CD4-positive, alpha-beta T cell (primary cell): Measurements from ENCODE around the gene GNAO1. TPM values are rescaled to one million over a fixed set of nuclear protein-coding genes. Genes with fewer than 3 reads are reported as not detected.

Experiments used
- ATAC-seq: fragments of 200-7000 bp; cut with Tn5 transposase; one replicate; pipeline ENCODE4 v1.10.0; 2022; ENCODE audit warnings: mild to moderate bottlenecking; ENCODE audit not compliant: poor library complexity
- CTCF ChIA-PET: fragments of 350-600 bp; sonication (Branson Sonifier 250); formaldehyde crosslinking; loops from one replicate; lab custom pipeline; 2021; ENCODE audit warnings: antibody characterized with exemption, inconsistent platforms; lab: Charles Lee
- POLR2A ChIA-PET: fragments of 350-600 bp; sonication (Branson Sonifier 250); formaldehyde crosslinking; loops from one replicate; lab custom pipeline; 2021; ENCODE audit warnings: antibody characterized with exemption, inconsistent platforms; lab: Charles Lee
- DNase-seq, 14 experiments: peaks; one replicate each; pipeline ENCODE4 v3.0.0-alpha.2; 2013 to 2020; ENCODE audit warnings: mixed read lengths in 2 of 14
- H3K27ac ChIP-seq, 2 donors: one replicate each; pipeline versions ENCODE4 v1.5.1 to v1.7.0; 2013; ENCODE audit warnings: low read length in 2 of 2, low read depth in 1 of 2, mild to moderate bottlenecking in 1 of 2
- H3K27me3 ChIP-seq, 2 experiments: 1 replicate in 1 of 2; 2 replicates in 1 of 2; pipeline versions ENCODE4 v1.6.1 to v1.7.0; 2013; ENCODE audit warnings: low read length in 2 of 2, control low read depth in 1 of 2, mild to moderate bottlenecking in 1 of 2, moderate library complexity in 1 of 2; ENCODE audit not compliant: insufficient read depth in 2 of 2, control insufficient read depth in 1 of 2
- H3K36me3 ChIP-seq: one replicate; pipeline ENCODE4 v1.6.1; 2013; ENCODE audit warnings: low read length, control low read depth; ENCODE audit not compliant: insufficient read depth
- H3K4me1 ChIP-seq: one replicate; pipeline ENCODE4 v1.6.1; 2013; ENCODE audit warnings: low read length, control low read depth; ENCODE audit not compliant: insufficient read depth
- H3K4me3 ChIP-seq: one replicate; pipeline ENCODE4 v1.5.1; 2013; ENCODE audit warnings: mild to moderate bottlenecking, low read length, moderate library complexity
- H3K9me3 ChIP-seq, 2 experiments: 1 replicate in 1 of 2; 2 replicates in 1 of 2; pipeline versions ENCODE4 v1.6.1 to v1.7.0; 2013; ENCODE audit warnings: low read length in 2 of 2, mild to moderate bottlenecking in 2 of 2, control low read depth in 1 of 2, moderate library complexity in 1 of 2; ENCODE audit not compliant: control insufficient read depth in 1 of 2, insufficient read depth in 1 of 2
- H3K27ac Mint-ChIP-seq: one replicate; pipeline ENCODE4 v1.8.0; 2020; ENCODE audit warnings: mixed read lengths
- H3K27me3 Mint-ChIP-seq: one replicate; pipeline ENCODE4 v1.8.0; 2021; ENCODE audit warnings: mixed read lengths
- H3K36me3 Mint-ChIP-seq: one replicate; pipeline ENCODE4 v1.8.0; 2021; ENCODE audit warnings: low read depth, mixed read lengths
- H3K4me1 Mint-ChIP-seq: one replicate; pipeline ENCODE4 v1.8.0; 2021; ENCODE audit warnings: low read depth, mixed read lengths
- H3K4me3 Mint-ChIP-seq: one replicate; pipeline ENCODE4 v1.8.0; 2020; ENCODE audit warnings: mild to moderate bottlenecking, mixed read lengths
- H3K9me3 Mint-ChIP-seq: one replicate; pipeline ENCODE4 v1.8.0; 2020; ENCODE audit warnings: mixed read lengths
- intact Hi-C, 2 experiments: fragments of 100-400 bp; cut with DNase I in 1 of 2; cut with micrococcal nuclease in 1 of 2; formaldehyde crosslinking; loops; one replicate each; pipeline versions ENCODE4 v1.15.1 to v1.9.0; 2023 to 2025; cut with DNase I, micrococcal nuclease
- total RNA-seq, 174 experiments: library from RNA in 2 of 174; stranded (reverse) in 2 of 174; gene quantifications; one replicate each; pipeline ENCODE4 v1.2.3 and lab custom pipeline; 2021 to 2026
- TF ChIP-seq, protein P1 (sequence below): fragments of 200-600 bp; IDR thresholded peaks from one replicate; pipeline ENCODE4 v1.8.0; 2022; ENCODE audit warnings: antibody characterized with exemption, mild to moderate bottlenecking

GNAO1 gene
- total RNA-seq, 2 experiments from 2014 or later: 7.3 to 7.9 TPM

DNA sequence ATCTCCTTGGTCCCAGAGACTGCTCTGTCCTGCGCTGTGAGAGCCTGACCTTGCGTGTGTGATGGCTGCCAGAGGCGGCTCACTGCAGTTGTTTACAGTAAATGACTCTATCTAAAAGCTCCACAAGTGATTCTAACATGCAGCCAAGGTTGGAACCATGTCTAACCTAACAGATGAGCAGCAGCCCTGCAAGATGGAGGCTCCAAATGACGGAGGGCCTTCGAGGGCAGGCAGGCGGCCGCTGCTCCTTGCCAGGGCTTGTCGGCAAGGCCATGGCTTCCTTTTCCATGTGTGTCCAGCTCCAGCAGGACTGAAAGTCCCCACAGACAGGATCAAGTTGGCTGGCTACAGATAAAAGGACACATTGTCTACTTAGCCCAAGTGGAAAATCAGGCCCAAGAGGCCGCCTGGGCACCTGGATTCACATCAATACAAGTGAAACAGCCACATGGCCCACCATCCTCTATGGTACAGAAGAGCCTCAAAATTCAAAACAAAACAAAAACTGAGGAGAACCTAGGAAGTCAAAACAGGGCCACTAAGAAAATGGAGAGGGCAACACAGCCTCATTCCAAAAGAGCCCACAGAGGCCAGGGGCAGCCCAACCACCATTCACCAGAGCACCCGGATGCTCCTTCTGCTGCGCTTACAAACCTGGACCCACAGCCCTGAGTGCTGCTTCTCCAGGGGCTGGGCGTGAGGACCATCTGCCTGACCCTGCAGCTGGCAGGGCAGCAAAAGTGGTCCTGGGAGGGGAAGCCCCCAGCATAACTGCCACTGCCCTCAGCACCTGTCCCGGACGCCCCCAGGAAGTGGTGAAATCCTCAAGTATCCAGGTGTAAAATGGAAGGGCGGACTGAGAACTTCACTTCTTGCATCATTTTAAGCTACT, 169.1 kb downstream of the GNAO1 start:
- peak in 1 of 14 experiments; percentile 6 for DNase-seq
- Mint-ChIP-seq H3K4me1 (peaks cover 31% of the 10 kb centered on the region), H3K27ac (peak overlapping the region; percentile 83), H3K9me3 (no peaks in the 10 kb centered on the region), H3K36me3 (peaks cover 50% of the 10 kb centered on the region), H3K4me3 (no peak overlapping the region), H3K27me3 (no peaks in the 10 kb centered on the region)
- ChIA-PET POLR2A (interaction anchor here (0.6 kb wide), 1 partner anchor 363 kb away, joined by 3 read pairs; no protein-coding TSS in a partner anchor), CTCF (no interaction called here)
- intact Hi-C loops: no loop called here
- no peak for ATAC-seq
- Histone ChIP-seq H3K4me1 (peaks cover 13% of the 10 kb centered on the region), H3K4me3 (no peak overlapping the region), H3K27me3 (no peaks in the 10 kb centered on the region), H3K36me3 (peaks cover 32% of the 10 kb centered on the region), H3K27ac (peak overlapping the region in 1 of 2 donors; percentile 7), H3K9me3 (no peaks in the 10 kb centered on the region)
- TF ChIP-seq, protein P1, sequence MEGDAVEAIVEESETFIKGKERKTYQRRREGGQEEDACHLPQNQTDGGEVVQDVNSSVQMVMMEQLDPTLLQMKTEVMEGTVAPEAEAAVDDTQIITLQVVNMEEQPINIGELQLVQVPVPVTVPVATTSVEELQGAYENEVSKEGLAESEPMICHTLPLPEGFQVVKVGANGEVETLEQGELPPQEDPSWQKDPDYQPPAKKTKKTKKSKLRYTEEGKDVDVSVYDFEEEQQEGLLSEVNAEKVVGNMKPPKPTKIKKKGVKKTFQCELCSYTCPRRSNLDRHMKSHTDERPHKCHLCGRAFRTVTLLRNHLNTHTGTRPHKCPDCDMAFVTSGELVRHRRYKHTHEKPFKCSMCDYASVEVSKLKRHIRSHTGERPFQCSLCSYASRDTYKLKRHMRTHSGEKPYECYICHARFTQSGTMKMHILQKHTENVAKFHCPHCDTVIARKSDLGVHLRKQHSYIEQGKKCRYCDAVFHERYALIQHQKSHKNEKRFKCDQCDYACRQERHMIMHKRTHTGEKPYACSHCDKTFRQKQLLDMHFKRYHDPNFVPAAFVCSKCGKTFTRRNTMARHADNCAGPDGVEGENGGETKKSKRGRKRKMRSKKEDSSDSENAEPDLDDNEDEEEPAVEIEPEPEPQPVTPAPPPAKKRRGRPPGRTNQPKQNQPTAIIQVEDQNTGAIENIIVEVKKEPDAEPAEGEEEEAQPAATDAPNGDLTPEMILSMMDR: no peak

DNA sequence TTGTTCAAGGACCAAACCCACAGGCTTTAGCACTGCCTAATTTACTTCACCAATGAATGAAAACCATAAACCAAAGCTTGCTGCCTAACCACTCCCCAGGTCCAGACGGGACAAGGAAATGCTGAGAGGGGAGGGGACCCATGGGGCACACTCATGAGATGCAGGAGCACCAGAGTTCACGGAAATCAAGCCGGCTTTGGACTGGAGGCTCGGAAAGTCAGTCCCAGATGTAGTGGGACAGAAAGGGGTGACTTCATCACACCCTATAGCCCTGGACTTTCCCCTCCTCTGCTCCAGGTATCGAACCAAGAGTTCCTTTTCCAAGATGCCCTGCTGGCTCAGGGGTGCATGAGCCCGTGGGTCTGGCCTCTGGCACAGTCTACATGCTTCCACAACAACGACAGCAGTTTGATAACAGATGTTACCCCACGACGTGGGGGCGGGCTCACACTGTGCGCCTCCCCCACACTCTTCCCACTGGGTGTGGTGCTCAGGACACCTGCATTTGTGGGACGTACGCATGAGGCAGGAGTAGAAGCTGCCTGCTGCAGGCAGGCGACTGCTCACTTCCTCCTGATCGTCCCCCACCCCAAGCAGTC, 170.9 kb downstream of the GNAO1 start:
- H3K27ac Mint-ChIP-seq: no peak overlapping the region
- peaks cover 17% of the 10 kb centered on the region for H3K4me1 Mint-ChIP-seq
- peaks cover 45% of the 10 kb centered on the region for H3K36me3 ChIP-seq
- no peaks in the 10 kb centered on the region for H3K9me3 Mint-ChIP-seq
- no peak overlapping the region for H3K4me3 Mint-ChIP-seq
- no peak overlapping the region for H3K27ac ChIP-seq
- ATAC-seq (no peak), DNase-seq (no peak)
- H3K9me3 ChIP-seq: no peaks in the 10 kb centered on the region
- H3K36me3 Mint-ChIP-seq: peaks cover 64% of the 10 kb centered on the region
- ChIA-PET POLR2A (interaction anchor here (1.4 kb wide), 1 partner anchor 9 kb away, joined by 3 read pairs; no protein-coding TSS in a partner anchor), CTCF (no interaction called here)
- no peak overlapping the region for H3K4me3 ChIP-seq
- peaks cover 6% of the 10 kb centered on the region for H3K4me1 ChIP-seq
- no peaks in the 10 kb centered on the region for H3K27me3 ChIP-seq
- TF ChIP-seq, protein P1: no peak
- no peaks in the 10 kb centered on the region for H3K27me3 Mint-ChIP-seq
- intact Hi-C loops: no loop called here

DNA sequence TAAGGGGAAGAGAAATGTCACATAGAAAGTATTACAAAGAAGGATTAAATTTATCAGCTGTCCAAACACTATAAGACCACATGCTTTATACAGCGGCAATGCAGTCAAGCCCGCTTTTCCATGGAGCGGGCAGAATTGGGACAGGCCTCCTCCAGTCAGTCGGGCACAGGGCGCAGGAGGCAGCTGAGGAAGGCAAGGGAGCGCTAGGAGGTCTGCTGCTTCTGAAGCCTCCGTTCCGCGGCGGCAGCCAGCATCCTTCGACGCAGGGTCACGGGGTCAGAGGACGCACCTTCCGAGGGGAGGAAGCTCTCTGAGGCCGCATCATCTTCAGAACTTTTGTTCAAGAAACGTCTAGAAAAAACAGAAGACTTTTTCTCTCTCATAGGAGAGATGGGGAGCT, 171.4 kb downstream of the GNAO1 start:
- no peaks in the 10 kb centered on the region for H3K27me3 ChIP-seq
- no peak overlapping the region for H3K27ac ChIP-seq
- ATAC-seq: no peak
- CTCF ChIA-PET: no interaction called here
- TF ChIP-seq, protein P1: no peak
- intact Hi-C loops: no loop called here
- POLR2A ChIA-PET: interaction anchor here (1.4 kb wide), 1 partner anchor 8 kb away, joined by 3 read pairs; no protein-coding TSS in a partner anchor
- peaks cover under 1% of the 10 kb centered on the region for H3K4me1 ChIP-seq
- Mint-ChIP-seq H3K9me3 (no peaks in the 10 kb centered on the region), H3K4me3 (no peak overlapping the region), H3K27me3 (no peaks in the 10 kb centered on the region), H3K27ac (no peak overlapping the region), H3K4me1 (peaks cover 12% of the 10 kb centered on the region), H3K36me3 (peaks cover 70% of the 10 kb centered on the region)
- DNase-seq: no peak
- no peak overlapping the region for H3K4me3 ChIP-seq
- no peaks in the 10 kb centered on the region for H3K9me3 ChIP-seq
- peaks cover 50% of the 10 kb centered on the region for H3K36me3 ChIP-seq
